HepG2 (cell line): ENCODE measurements around the gene HS6ST1. TPM values are rescaled to one million over a fixed set of nuclear protein-coding genes. Genes with fewer than 3 reads are reported as not detected.

ENCODE experiments used
- CENPT ChIP-seq: sonication (generic); formaldehyde crosslinking; IDR thresholded peaks from 2 replicates; pipeline ENCODE4 v1.8.0; 2022; ENCODE audit warnings: low read depth, mild to moderate bottlenecking, moderate library complexity, missing genetic modification reagents
- CHCHD3 ChIP-seq: sonication (generic); formaldehyde crosslinking; IDR thresholded peaks from 2 replicates; pipeline ENCODE4 v1.8.0; 2022; ENCODE audit warnings: mild to moderate bottlenecking, missing genetic modification reagents, moderate library complexity
- ELF1 ChIP-seq: sonication (generic); formaldehyde crosslinking; IDR thresholded peaks from 2 replicates; pipeline ENCODE4 v1.4.0; 2020; ENCODE audit warnings: missing genetic modification reagents
- ETV6 ChIP-seq: sonication (generic); formaldehyde crosslinking; conservative IDR thresholded peaks from 2 replicates; pipeline ENCODE4 v1.4.0; 2020; ENCODE audit warnings: missing genetic modification reagents
- GPN1 ChIP-seq: sonication (generic); formaldehyde crosslinking; IDR thresholded peaks from 2 replicates; pipeline ENCODE4 v1.5.1; 2020; ENCODE audit warnings: missing genetic modification reagents, borderline replicate concordance
- KDM1A ChIP-seq: IDR thresholded peaks from 2 replicates; pipeline ENCODE4 v1.6.1; 2016; ENCODE audit warnings: missing compliant biosample characterization
- MATR3 ChIP-seq: sonication (generic); formaldehyde crosslinking; IDR thresholded peaks from 2 replicates; pipeline ENCODE4 v1.4.0; 2020; ENCODE audit warnings: missing genetic modification reagents
- MIER2 ChIP-seq: IDR thresholded peaks from 2 replicates; pipeline ENCODE4 v1.6.1; 2016; ENCODE audit warnings: missing biosample characterization, missing genetic modification reagents
- NFE2 ChIP-seq: sonication (generic); formaldehyde crosslinking; IDR thresholded peaks from 2 replicates; pipeline ENCODE4 v1.4.0; 2020; ENCODE audit warnings: missing genetic modification reagents
- NR3C1 ChIP-seq: sonication (generic); formaldehyde crosslinking; IDR thresholded peaks from 2 replicates; pipeline ENCODE4 v1.4.0; 2020; ENCODE audit warnings: missing genetic modification reagents
- POLR2AphosphoS2 ChIP-seq: IDR thresholded peaks from 2 replicates; pipeline ENCODE4 v1.6.1; 2011; ENCODE audit warnings: low read depth, low read length, improper control_type of control experiment
- SAP130 ChIP-seq: IDR thresholded peaks from 2 replicates; pipeline ENCODE4 v1.6.1; 2016; ENCODE audit warnings: low read depth
- TARDBP ChIP-seq: sonication (generic); formaldehyde crosslinking; IDR thresholded peaks from 2 replicates; pipeline ENCODE4 v1.8.0; 2022; ENCODE audit warnings: mild to moderate bottlenecking, missing genetic modification reagents
- TFE3 ChIP-seq: IDR thresholded peaks from 2 replicates; pipeline ENCODE4 v1.6.1; 2016
- ZFP1 ChIP-seq: IDR thresholded peaks from 2 replicates; pipeline ENCODE4 v1.6.1; 2016
- ZFP37 ChIP-seq: sonication (generic); formaldehyde crosslinking; IDR thresholded peaks from 2 replicates; pipeline ENCODE4 v1.4.0; 2020; ENCODE audit warnings: missing genetic modification reagents, borderline replicate concordance
- ZFP91 ChIP-seq: sonication (generic); formaldehyde crosslinking; IDR thresholded peaks from 2 replicates; pipeline ENCODE4 v1.9.0; 2022; ENCODE audit warnings: missing genetic modification reagents, mild to moderate bottlenecking, borderline replicate concordance
- ZNF143 ChIP-seq: sonication (generic); formaldehyde crosslinking; IDR thresholded peaks from 2 replicates; pipeline ENCODE4 v1.4.0; 2020; ENCODE audit warnings: missing genetic modification reagents
- ZNF282 ChIP-seq: fragments of 450-650 bp; IDR thresholded peaks from 2 replicates; pipeline ENCODE4 v1.6.1; 2018; ENCODE audit not compliant: partially characterized antibody
- ZNF331 ChIP-seq: sonication (generic); formaldehyde crosslinking; IDR thresholded peaks from 2 replicates; pipeline ENCODE4 v1.4.0; 2020; ENCODE audit warnings: missing genetic modification reagents
- ZNF609 ChIP-seq: sonication (generic); formaldehyde crosslinking; IDR thresholded peaks from 2 replicates; pipeline ENCODE4 v1.4.0; 2020; ENCODE audit warnings: mild to moderate bottlenecking, missing genetic modification reagents, borderline replicate concordance
- polyA plus RNA-seq, 8 experiments: library from polyadenylated mRNA; depleted of rRNA in 3 of 8; stranded (reverse) in 7 of 8; unstranded in 1 of 8; fragments of >200 nt; fragmentation: Illumina TruSeq in 4 of 8; extraction: Trizol in 4 of 8; gene quantifications; 2 replicates each; pipeline versions ENCODE4 v1.2.1 to v1.2.3, GENCODE V29; 2011 to 2016; ENCODE audit warnings: low read depth in 4 of 8, missing spikeins in 1 of 8, mixed read lengths in 1 of 8; ENCODE audit not compliant: insufficient read depth in 1 of 8
- total RNA-seq, 5 experiments: library from RNA; depleted of rRNA; stranded (reverse); fragments of >200 nt; fragmentation: Illumina TruSeq; extraction: Trizol; gene quantifications; 2 replicates each; pipeline ENCODE4 v1.2.3, GENCODE V29; 2016; ENCODE audit warnings: low read depth in 1 of 5

The HS6ST1 gene
- total and polyA plus RNA-seq, 2 of the 13 experiments (the other 11 are each of a cell fraction or from before 2014, with no cell fraction given) = 34.5 to 84.6 TPM

GRCh38 chr2:128304715-128305554 is 13.7 kb downstream of the HS6ST1 start (continued):
- no peak for TF ChIP-seq ZNF609
- TF ChIP-seq MIER2 (CRISPR knock-in tag) = no peak
- no peak for TF ChIP-seq ZFP91
- 0 out of 2 replicates have a peak, but pooled peaks have one; percentile 15 for TF ChIP-seq CENPT
- TF ChIP-seq NR3C1 (CRISPR knock-in tag) = no peak
- no peak for TF ChIP-seq ZNF143 (CRISPR knock-in tag)
- TF ChIP-seq TARDBP = 0 out of 2 replicates have a peak, but pooled peaks have one; percentile 50
- TF ChIP-seq ZFP37 = no peak
- TF ChIP-seq SAP130 (CRISPR knock-in tag) = peak; percentile 56
- TF ChIP-seq TFE3 (CRISPR knock-in tag) = 0 out of 2 replicates have a peak, but pooled peaks have one; percentile 42
- peak; percentile 34; the same call in 1 of the 2 replicates for TF ChIP-seq ELF1 (CRISPR knock-in tag)
- TF ChIP-seq GPN1 (CRISPR knock-in tag) = no peak
- no peak for TF ChIP-seq ZFP1 (CRISPR knock-in tag)
- no peak for TF ChIP-seq NFE2
- TF ChIP-seq KDM1A (CRISPR knock-in tag) = 0 out of 2 replicates have a peak, but pooled peaks have one; percentile 61
- no peak for TF ChIP-seq ZNF282
- peak; percentile 41; the same call in 1 of the 2 replicates for TF ChIP-seq ZNF331
- no peak for TF ChIP-seq POLR2AphosphoS2
- no peak for TF ChIP-seq ETV6 (CRISPR knock-in tag)
- no peak; the same call in 1 of the 2 replicates for TF ChIP-seq CHCHD3 (CRISPR knock-in tag)
- no peak for TF ChIP-seq MATR3 (CRISPR knock-in tag)
